Islet precursor cell (in vitro differentiated cells): ENCODE results near the gene CRX.
"Not testable (repeated sequence)": the region's sequence is repeated elsewhere in the genome, so short reads cannot be mapped to it uniquely, and the experiment has no call there.

Experiments used
- DNase-seq: peaks from one replicate; pipeline ENCODE4 v3.0.0-alpha.2; 2018

CRX gene

GRCh38 chr19:47821460-47822020 lies at the start of gene CRX:
Gene CRX (plus strand): TSS chr19:47821937. CDS start chr19:47834444, 12,507 bp downstream.
- DNase-seq: no peak

GRCh38 chr19:47776568-47776967 lies 45.2 kb upstream of the CRX start:
- DNase-seq: no peak

GRCh38 chr19:47777245-47778048 lies 44.3 kb upstream of the CRX start:
- not testable (repeated sequence) for DNase-seq

GRCh38 chr19:47778049-47778953 lies 43.4 kb upstream of the CRX start, which contains the start of gene SELENOW:
Gene SELENOW (plus strand): TSS chr19:47778703. CDS start chr19:47778786, 83 bp downstream.
- peak; percentile 92 for DNase-seq

- no peak for DNase-seq
These were observed 42.8 kb upstream of the CRX start for GRCh38 chr19:47778954-47779351.

- peak; percentile 77 for DNase-seq
These were observed 42.1 kb upstream of the CRX start for GRCh38 chr19:47779524-47780214.

GRCh38 chr19:47780215-47780551 lies 41.6 kb upstream of the CRX start:
- no peak for DNase-seq

GRCh38 chr19:47781590-47782262 lies 40.0 kb upstream of the CRX start:
- DNase-seq: no peak

- DNase-seq: no peak
These were observed 35.2 kb upstream of the CRX start for GRCh38 chr19:47786566-47786965.

GRCh38 chr19:47787307-47787706 lies 34.4 kb upstream of the CRX start:
- DNase-seq: not testable (repeated sequence)

GRCh38 chr19:47789811-47790210 lies 31.9 kb upstream of the CRX start:
- not testable (repeated sequence) for DNase-seq

GRCh38 chr19:47790398-47790814 lies 31.3 kb upstream of the CRX start:
- peak; percentile 98 for DNase-seq

- DNase-seq: no peak
These were observed 29.1 kb upstream of the CRX start for GRCh38 chr19:47792616-47793015.

- DNase-seq: no peak
These were observed 27.2 kb upstream of the CRX start for GRCh38 chr19:47794526-47794925.

GRCh38 chr19:47796785-47797184 lies 25.0 kb upstream of the CRX start:
- no peak for DNase-seq

- no peak for DNase-seq
These were observed 23.5 kb upstream of the CRX start for GRCh38 chr19:47797996-47798903.

GRCh38 chr19:47798904-47799266 lies 22.9 kb upstream of the CRX start:
- DNase-seq: no peak

- no peak for DNase-seq
These were observed 20.5 kb upstream of the CRX start for GRCh38 chr19:47801270-47801669.

- no peak for DNase-seq
These were observed 19.2 kb upstream of the CRX start for GRCh38 chr19:47802521-47803043.

- not testable (repeated sequence) for DNase-seq
These were observed 18.6 kb upstream of the CRX start for GRCh38 chr19:47803148-47803547.

- DNase-seq: not testable (repeated sequence)
These were observed 18.1 kb upstream of the CRX start for GRCh38 chr19:47803671-47804070.
